Measurements from ENCODE around the gene SCGB1C1. TPM values are rescaled to one million over a fixed set of nuclear protein-coding genes. Genes with fewer than 3 reads are reported as not detected.

SCGB1C1 gene
- total RNA-seq, 1 experiment from 2014 or later = not detected

GRCh38 chr11:205221-206001, 12.5 kb downstream of the SCGB1C1 start:
- no peak for DNase-seq (ENCODE audit: low spot score)

GRCh38 chr11:206002-206384, 13.1 kb downstream of the SCGB1C1 start:
- no peak for DNase-seq (ENCODE audit: low spot score)

- no peak for DNase-seq (ENCODE audit: low spot score)
Measured at GRCh38 chr11:206526-207207, 13.8 kb downstream of the SCGB1C1 start.

- DNase-seq (ENCODE audit: low spot score) = peak; percentile 99
Measured at GRCh38 chr11:207208-207862, 14.5 kb downstream of the SCGB1C1 start, which contains the start of the genes BET1L and RIC8A. Gene BET1L, minus strand, starts transcription at chr11:207399. Its CDS starts 78 bp downstream, at chr11:207321. Gene RIC8A, plus strand, starts transcription at chr11:207708. Its CDS starts 1,147 bp downstream, at chr11:208855.

DNA sequence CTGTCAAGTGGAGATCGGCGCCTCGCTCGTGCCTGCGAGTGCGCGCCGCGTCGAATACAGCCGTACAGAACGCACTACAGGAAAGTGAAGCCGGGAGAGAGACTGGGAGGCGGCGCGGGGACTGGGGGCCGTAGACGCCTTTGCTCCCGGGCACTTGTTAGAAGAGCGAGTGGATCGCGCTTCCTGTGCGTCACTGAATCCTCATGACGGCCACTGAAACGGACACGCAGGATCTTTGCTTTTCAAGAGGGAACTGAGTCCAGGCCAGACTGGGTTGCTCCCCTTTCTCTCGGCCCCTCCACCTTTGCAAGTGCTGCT, 14.9 kb downstream of the SCGB1C1 start:
- DNase-seq (ENCODE audit: low spot score) = no peak

GRCh38 chr11:208181-208916, 15.5 kb downstream of the SCGB1C1 start:
- DNase-seq (ENCODE audit: low spot score) = peak; percentile 58

DNA sequence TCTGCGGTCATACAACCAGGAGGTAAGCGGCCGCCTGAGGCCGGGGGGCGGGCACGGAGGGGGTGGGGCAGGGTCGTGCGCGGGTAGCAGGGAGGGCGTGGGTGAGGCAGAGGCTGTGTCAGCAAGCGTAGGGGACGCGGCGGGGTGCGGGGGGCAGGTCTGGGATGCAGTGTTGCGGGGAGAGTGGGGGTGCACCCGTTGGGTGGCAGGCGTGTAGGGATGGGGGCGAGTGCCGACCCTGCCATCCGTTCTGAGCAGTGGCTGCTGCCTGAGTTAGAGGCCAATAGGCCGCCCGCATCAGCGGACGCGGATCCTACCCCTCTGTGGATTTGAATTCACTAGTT, 16.0 kb downstream of the SCGB1C1 start:
- no peak for DNase-seq (ENCODE audit: low spot score)

DNA sequence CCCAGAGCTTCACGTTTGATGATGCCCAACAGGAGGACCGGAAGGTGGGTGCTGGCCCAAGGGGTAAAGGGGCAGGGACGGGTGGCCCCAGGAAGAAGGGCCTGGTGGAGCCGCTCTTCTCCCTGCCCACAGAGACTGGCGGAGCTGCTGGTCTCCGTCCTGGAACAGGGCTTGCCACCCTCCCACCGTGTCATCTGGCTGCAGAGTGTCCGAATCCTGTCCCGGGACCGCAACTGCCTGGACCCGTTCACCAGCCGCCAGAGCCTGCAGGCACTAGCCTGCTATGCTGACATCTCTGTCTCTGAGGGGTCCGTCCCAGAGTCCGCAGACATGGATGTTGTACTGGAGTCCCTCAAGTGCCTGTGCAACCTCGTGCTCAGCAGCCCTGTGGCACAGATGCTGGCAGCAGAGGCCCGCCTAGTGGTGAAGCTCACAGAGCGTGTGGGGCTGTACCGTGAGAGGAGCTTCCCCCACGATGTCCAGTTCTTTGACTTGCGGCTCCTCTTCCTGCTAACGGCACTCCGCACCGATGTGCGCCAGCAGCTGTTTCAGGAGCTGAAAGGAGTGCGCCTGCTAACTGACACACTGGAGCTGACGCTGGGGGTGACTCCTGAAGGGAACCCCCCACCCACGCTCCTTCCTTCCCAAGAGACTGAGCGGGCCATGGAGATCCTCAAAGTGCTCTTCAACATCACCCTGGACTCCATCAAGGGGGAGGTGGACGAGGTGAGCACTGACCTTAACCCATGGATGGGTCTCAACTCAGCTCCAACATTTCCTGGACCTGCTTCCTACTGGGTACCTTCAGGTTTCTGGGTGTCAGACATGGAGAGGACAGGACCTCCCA, 16.6 kb downstream of the SCGB1C1 start:
- no peak for DNase-seq (ENCODE audit: low spot score)

DNA sequence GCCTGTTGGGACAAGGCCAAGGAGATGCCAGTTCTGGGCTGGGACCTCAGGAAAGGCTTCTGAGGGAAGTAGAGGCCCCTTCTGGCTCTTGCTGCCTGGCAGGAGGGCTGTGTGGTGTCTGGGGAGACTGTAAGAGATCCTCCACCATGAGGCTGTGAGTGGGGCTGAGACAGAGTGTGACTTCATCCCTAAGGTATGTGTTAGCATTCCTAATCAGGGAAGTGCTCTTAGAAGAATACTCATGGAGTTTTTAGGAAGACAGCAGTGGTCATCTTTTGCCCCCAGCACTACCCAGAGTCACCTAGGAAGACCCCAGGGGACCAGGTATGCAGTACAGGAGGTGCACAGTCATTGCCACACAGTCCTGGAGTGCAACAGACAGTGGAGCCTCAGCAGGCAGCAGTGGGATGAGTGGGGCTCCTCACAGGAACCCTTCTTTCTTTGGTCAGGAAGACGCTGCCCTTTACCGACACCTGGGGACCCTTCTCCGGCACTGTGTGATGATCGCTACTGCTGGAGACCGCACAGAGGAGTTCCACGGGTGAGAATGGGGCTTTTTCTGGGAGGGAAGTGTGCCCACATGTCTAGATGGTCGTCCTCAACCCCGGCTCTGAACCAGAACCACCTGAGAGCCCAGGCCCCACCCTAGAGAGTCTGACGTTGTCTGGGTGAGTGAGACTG, 17.4 kb downstream of the SCGB1C1 start:
- DNase-seq (ENCODE audit: low spot score) = no peak

DNA sequence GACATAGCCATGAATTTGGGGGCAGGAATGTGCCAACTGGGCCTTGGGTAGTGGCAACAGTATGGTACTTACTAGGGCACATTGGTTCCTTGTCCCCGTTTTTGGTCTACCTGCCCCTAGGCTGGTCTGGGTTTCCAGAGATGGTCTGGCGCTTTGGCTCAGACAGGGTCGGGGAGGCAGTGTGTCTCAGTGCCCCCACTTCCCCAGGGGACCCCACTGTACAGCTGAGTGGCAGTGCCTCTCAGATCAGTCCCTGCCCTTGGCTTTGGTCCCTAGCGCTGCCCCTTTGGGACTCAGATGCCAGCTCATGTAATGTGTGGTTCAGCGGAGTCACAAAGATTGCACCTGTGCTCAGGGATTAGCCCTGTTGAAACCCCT, 17.9 kb downstream of the SCGB1C1 start:
- DNase-seq (ENCODE audit: low spot score) = no peak

DNA sequence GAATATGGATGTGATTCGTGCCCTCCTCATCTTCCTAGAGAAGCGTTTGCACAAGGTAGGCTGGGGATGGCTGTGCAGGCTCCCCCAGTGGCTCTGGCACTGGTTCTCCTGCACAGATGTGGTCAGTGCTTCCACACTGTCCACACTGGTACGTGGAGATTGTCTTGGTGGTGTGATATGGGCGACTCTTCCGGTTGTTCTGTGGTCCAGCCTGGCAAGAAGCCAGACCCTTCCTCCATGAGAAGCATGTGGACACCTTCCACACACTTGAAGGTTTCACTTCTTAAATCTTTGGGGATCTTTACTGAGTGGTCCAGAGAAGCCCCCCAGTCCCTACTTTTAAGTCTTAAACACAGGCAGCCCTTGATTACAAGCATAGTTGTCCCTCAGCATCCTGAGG, 18.4 kb downstream of the SCGB1C1 start:
- DNase-seq (ENCODE audit: low spot score) = no peak

DNA sequence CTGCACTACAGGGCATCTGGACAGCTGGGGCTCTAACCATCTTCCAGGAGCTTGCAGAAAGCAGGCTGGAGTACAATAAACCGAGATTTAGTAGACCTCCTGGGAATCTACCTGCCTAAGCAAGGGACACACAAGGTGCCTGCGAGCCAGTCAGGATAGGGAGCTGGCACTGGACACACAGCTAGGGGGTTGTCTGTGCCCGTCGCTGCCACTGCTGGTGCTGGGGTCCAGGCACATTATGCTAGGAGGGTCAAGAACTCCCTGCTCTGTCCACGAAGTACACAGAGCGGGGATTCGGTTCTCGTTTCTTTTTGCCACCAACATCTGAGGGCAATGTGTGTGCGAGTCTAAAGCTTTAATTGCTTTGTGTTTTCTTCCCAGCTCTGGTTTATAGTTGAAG, 18.9 kb downstream of the SCGB1C1 start:
- no peak for DNase-seq (ENCODE audit: low spot score)

DNA sequence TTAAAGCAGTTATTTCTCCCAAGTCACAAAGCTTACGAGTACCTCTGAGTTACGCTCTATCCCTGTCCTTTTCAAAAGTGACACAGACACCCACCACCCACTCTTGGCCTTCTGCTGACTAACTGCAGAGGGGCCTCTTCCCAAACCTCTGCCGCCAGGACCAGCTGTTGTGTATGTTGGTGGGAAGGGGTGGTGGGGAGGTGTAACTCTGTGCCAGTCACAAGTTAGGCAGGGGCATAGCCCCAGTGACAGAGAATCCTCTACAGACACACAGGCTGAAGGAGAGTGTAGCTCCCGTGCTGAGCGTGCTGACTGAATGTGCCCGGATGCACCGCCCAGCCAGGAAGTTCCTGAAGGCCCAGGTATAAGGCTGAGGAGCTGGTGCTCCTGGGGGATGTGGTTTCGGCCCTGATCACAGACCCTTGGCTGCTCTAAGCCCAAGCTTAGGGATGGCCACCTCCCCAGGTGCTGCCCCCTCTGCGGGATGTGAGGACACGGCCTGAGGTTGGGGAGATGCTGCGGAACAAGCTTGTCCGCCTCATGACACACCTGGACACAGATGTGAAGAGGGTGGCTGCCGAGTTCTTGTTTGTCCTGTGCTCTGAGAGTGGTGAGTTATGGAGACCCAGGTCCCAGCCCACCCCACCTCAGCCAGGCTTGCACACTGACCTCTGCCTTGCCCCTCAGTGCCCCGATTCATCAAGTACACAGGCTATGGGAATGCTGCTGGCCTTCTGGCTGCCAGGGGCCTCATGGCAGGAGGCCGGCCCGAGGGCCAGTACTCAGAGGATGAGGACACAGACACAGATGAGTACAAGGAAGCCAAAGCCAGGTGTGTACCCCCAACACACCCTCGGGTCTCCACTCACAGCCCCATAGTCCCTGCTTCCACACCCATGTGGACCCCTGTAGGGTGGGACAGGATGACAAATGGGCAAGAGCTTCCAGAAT, 19.5 kb downstream of the SCGB1C1 start:
- DNase-seq (ENCODE audit: low spot score) = no peak

- DNase-seq (ENCODE audit: low spot score) = no peak
Measured at GRCh38 chr11:213111-213510, 20.2 kb downstream of the SCGB1C1 start.

DNA sequence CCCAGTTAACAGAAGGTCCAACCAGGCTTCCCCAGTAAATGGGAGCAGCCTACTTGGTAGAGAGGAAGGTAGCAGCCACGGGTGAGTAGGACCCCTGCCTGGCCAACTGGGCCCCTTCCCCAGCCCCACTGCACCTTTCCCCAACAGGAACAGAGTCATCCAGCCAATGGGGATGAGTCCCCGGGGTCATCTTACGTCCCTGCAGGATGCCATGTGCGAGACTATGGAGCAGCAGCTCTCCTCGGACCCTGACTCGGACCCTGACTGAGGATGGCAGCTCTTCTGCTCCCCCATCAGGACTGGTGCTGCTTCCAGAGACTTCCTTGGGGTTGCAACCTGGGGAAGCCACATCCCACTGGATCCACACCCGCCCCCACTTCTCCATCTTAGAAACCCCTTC, 21.2 kb downstream of the SCGB1C1 start:
- DNase-seq (ENCODE audit: low spot score) = no peak

- no peak for DNase-seq (ENCODE audit: low spot score)
Measured at GRCh38 chr11:215581-216037, 22.7 kb downstream of the SCGB1C1 start.

- DNase-seq (ENCODE audit: low spot score) = no peak
Measured at GRCh38 chr11:216081-216974, 23.4 kb downstream of the SCGB1C1 start.

DNA sequence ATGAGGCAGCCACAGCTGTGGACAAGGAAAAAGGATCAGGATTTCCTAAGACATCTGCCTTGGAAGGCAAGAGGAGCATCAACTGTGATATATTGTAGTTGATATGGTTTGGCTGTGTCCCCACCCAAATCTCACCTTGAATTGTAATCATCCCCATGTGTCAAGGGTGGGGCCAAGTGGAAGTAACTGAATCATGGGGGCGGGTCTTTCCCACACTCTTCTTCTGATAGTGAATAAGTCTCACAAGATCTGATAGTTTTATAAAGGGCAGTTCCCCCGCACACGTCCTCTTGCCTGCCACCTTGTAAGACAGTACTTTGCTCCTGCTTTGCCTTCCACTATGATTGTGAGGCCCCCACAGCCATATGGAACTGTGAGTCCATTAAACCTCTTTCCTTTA, 24.8 kb downstream of the SCGB1C1 start:
- DNase-seq (ENCODE audit: low spot score) = no peak
